ELR (cell line): ENCODE measurements around the gene EFL1.

Source experiments
- DNase-seq: peaks from one replicate; pipeline ENCODE4 v3.0.0-alpha.2; 2015; ENCODE audit warnings: low read depth

Gene EFL1

DNA sequence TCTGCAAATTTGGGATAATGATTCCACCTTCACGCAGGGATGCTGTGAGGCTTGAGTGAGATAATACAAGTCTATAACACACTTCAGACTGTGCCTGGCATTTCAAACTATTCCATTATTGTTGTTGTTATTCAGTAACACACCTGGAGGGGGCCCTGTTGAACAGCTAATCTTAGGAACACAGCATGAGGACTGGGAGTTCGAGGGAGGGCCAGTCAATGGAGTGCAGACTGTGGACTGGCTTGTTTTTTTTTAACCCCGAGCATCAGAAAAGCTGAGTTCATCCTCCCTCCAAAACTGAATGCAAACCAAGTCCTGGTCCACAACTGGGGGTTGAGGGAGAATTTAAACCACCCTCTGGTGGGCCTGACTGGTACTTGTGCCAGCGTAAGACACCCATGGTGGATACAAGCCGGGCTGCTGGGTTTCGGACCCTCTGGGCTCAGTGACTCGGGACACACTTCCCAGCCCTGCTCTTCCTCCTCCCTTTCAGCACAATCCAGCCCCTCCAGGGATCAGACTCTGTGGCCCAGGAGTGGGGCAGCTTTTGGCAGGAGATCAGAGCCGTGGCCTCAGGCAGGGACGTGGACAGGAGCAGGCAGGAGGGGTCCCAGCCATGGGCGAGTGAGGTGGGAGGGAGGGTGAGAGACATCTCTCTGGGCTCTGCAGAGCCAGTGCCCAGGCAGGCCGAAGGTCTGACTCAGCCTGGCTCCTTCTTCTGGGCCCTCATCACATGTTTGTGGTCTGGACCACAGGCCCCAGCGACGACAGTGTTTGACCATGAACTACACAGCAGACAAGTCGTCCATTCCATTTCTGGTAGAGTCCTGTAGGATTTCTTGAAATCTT lies 180.4 kb downstream of the EFL1 start:
- DNase-seq = peak; percentile 88

DNA sequence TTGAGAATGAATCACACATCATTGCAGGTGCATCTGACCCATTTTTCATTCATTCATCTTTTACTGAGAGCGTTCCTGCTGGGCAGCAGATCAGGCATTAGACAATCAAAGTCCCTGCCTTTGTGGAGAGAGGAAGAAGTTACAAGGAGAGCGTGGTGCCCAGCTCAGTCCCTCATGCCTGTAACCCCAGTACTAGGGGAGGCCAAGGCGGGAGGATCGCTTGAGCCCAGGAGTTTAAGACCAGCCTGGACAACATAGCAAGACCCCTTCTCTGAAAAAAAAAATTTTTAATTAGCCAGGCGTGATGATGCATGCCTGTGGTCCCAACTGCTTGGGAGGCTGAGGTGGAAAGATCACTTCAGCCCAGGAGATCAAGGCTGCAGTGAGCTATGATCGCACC lies 181.8 kb downstream of the EFL1 start:
- DNase-seq = no peak
